NOMO-1 treated with DMSO at 0.1 percent for 48 hours (cell line): Measurements from ENCODE around the gene CERS5.
A peak's percentile ranks its signal among the peaks of the same experiment; 100 is the strongest.
"Not testable (repeated sequence)": the region's sequence is repeated elsewhere in the genome, so short reads cannot be mapped to it uniquely, and the experiment has no call there.

Experiments
- DNase-seq: peaks from one replicate; lab custom pipeline; 2025; ENCODE audit not compliant: unreplicated experiment; lab: John Stamatoyannopoulos, UW

Gene CERS5

DNA sequence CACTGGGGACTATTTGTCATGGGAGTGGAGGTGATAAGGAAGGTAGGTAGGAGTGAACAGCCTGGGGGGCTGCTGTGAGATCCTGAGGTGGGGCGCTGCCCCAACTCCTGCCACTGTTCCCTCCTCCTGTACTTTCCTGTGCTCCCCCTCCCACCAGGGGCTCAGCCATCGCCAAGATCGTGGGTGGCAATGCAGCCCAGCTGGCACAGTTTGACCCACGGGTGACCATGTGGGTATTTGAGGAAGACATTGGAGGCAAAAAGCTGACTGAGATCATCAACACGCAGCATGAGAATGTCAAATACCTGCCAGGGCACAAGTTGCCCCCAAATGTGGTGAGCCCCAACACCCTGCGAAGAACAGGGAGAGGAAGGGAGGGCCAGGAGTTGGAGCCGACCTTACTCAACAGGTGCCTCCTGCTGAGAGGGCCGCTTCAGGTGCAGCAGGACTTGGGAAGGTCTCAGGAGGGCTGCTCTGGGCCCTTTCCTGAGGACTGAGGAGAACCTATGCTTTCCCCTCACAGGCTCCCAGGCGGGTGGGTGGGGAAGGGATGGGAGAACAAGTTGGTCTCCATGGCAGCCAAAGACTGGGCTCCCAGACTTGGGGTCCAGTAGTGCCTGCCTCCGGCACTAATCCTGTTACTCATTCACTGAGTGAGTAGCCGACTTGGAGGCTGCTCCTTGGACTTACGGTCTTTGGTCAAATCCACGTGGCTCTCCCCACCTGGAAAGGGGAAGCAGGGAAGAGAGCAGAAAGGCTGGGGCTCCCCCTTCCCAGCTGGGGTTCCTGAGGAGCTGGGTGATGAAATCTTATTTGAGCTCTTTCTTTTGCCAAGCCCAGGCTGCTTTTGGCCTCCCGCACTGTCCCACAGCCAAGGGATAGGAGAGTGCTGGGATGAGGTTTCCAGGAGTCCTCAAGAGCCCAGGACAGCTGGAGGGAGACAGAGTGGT, 62.5 kb downstream of the CERS5 start:
- no peak for DNase-seq

DNA sequence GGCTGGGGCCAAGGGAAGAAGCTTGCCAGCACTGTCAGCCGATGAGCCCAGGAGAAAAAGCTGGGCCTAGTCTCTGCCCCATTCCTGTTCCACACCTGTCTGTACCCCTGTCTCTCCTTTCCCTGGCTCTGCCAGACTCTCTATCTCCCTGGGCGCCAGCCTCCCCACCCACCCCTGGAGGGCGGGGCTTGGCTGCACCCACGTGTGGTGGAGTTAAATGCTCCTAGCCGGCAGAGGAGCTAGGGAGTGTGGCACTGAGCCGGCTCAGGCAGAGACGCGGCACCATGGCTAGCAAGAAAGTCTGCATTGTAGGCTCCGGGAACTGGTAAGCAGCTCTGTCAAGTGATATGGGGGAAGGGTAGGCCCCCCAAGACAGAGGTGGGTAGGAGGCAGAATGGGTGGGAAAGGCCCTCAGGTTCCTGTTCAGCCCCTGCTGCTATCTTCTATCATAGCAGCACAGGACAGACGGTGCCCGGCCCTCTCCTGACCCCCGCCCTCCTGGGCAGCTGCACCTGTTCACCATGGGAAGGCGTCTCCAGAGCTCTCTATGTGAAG, 63.3 kb downstream of the CERS5 start, which contains the start of gene GPD1:
Gene GPD1, plus strand, starts transcription at position 242 of the 555 bp plus-strand sequence. Its CDS starts 43 bp downstream, at position 285.
- no peak for DNase-seq

DNA sequence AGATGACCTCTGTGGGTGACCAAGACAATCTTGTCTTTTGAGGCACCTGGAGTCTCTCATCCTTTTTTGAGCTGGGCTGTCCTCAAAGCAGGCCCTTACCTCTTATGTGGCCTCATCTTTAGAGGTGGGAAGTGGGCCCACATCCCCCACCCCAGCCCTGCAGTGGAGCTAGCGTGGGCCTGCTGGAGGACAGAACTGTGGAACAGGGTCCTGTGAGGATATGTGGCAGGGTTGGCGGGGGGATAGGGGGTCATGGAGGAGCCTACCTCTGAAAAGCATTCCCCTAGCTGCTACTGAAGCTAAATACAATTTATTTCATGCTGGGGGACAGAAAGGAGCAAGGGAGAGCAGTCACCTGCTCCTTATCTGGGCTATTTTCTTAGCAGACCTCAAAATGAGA, 63.8 kb downstream of the CERS5 start:
- DNase-seq, result no peak

DNA sequence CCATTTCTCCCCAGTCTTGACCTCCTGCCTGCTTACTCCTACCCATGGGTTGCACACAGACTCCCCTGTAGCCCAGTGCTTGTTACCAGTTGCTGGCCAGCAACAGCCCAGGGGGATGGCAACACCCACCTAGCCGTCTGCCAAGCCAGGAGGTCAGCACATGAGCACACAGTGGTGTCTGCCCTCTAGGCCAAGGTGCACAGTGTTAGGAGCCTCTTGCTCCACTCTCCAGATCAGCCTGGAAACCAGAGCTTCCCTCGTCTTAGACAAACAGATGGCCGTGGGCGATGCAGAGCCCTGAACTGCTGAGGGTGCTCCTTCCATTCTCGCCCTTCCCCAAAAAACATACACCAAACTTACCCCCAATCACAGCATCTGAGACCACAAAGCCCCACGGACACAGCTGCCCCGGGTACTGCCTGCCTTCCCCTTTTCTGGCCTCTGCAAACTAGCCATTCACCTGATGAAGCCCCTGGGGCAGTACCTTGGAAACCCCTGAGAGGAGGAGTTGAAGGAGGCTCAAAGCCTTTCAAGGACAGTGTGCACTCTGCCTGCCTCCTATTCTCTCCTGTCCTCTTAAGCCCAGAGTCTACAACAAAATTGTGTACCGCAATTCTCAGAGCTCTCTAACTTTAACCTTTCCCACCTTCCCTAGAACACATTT, 64.4 kb downstream of the CERS5 start:
- DNase-seq, result no peak

DNA sequence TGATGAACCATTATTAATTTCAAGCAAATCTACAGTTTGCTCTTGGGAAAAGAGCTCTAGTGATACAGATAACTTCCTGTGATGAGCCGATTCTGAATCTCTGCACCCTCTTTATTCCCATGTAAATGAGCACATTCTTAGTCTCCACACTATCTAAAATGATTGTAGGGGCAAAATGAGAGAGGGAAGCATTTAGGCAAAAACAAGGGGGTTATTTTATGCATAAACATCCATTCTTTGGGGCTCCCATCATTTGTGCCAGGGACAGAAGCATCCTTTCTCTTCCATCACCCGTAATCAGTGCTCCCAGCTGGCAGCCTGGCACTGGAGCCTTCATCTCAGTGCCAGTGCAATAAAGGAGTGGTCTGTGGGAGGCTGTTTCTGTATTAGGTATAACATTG, 65.0 kb downstream of the CERS5 start:
- no peak for DNase-seq

DNA sequence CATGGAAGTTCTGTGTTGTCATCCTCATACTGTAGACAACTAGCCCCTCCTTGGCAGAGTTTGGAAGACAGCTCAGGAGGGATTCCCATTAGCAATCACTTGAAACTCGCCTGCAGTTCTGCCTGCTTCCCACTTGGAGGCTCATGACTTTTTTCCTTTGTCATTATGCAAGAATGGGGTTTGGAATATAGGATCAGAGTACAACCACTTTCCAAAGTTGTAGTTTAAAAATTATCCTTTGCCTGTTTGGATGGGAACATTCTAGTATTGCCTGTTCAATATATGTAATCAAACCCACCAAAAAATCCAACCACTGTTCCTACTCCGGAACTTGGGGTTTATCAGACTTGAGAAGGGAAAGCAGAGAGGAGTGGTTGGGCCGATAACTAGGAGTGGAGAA, 65.5 kb downstream of the CERS5 start:
- DNase-seq, result no peak

DNA sequence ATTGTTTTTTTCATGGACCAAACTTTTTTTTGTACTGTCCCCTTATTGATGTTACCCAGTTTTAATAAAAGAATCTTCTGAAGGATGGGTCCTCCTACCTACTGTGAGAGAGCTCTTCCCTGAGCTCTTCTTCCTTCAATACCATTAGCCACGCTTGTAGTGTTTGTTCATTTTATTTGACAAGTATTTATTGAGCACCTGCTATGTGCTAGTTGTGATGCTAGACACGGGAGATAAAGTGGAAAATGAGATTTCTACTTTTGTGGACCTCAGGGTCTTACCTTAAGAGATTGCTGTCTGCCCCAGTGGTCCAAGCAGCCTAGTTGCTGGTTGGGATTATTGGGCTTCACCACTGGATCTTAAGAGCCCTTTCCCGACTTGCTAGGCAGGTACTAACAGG, 66.6 kb downstream of the CERS5 start:
- DNase-seq, result no peak

DNA sequence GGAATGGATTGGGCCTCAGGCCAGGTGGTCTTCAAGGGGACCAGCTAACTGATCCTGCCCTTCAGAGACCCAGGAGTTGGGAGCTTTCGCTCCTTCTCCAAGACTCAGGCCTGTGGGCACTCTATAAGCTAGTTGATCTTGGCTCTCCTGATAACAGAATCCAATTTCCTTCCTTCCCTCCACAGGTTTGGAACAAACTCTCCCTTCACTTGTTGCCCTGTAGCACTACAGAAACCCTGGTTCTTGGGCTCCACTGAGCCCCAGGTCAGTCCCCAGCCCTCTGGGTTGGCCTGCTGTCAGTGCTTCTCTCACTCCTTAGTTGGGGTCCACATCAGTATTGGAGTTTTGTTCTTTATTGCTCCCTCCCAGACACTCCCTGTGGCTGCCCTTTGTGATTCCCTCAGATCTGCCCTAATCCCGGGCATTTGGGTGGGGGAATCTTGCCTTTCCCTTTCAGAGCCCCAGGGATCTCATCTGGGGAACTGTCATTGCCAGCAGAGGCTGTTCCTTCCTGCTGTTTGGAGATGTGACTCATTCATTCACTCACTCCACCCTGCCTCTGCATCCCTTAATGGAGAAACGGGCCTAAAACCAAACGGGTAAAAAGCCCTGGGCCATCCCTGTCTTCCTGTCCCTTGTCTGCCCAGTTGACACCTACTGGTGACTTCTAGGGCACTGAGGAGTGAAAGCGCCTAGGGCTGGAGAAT, 67.7 kb downstream of the CERS5 start:
- DNase-seq, result no peak

DNA sequence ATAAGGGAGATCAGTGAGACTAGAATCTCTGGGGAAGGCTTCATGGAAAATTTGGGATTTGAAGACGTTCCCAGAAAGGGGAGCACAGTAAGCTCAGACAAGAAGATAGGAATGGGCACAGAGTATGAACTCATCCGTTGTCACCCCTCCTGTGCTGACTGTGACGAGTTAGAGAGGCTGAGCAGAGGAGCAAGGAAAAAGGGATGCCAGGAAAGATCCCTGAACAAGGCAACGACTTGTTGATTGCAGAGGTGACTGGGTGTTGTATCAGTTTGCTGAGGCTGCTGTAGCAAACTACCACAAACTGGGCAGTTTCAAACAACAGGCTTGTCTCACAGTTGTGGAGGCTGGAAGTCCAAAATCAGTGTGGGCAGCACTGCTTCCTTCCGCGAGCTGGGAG, 69.2 kb downstream of the CERS5 start:
- no peak for DNase-seq

DNA sequence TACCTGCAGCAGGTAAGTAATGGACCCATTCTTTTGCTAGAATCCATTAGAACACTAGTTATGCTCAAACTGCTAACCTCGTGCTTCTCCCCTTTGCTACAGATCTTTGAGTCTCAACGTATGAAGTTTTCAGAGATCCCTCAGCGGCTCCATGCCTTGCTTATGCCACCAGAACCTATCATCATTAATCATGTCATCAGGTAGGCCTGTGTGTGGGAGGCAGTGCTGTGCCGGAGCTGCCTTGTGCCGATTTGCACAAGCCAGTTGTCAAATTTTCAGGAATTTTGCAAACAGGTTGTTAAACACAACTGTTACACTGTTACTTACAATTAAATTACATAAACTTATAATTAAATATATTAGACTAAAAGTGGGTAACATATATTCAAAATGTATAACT, 76.8 kb downstream of the CERS5 start:
- no peak for DNase-seq

DNA sequence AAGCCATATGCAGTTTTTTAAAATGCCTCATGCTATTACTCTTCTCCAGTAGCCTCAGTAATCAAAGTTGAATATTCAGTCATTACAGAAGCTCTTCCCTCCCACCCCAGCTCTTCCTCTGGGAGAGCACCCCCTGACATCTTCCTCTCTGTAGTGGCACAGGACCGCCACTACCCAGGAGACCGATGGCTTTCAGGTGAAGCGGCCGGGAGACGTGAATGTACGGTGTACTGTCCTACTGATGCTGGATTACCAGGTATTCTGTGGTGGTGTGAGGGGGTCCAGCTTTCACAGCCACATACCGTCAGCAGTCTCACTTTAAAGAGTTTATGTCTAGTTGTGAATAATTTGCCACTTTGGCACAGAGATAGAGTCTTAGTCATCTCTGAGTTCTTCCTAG, 77.4 kb downstream of the CERS5 start:
- DNase-seq, result no peak

DNA sequence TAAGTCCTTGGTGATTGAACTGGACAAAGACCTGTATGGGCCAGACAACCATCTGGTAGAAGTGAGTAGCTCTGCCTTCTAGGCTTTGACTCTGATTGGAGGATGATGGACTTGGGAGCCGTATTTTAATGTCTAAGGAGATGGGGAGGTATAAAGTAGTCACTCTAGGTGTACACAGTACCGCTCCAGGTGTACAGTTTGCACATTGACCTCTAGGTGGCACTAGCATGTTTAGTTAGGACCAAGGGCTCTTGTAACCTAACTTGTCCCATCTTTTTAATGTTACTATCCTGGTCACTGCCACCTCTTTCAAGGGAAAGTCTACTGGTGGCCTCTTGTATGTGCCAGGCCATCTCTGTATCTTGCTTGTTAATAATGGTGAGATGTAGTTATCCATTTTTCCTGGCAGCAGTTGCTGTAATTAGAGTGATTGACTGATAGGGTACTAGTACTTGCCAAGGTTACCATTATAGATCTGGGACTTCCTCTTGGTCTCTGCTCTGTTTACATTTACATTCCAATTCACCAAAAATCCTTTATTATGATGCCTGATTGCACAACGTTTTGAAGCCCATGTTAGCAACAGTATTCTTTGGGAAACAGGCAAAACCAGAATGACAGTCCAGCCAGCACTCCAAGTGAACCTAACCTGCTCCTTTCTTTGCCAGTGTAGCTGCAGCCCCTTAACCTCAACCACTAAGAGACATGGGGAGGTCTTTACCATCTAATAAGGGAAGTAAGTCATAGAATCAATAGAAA, 78.4 kb downstream of the CERS5 start:
- peak; percentile 52 for DNase-seq

DNA sequence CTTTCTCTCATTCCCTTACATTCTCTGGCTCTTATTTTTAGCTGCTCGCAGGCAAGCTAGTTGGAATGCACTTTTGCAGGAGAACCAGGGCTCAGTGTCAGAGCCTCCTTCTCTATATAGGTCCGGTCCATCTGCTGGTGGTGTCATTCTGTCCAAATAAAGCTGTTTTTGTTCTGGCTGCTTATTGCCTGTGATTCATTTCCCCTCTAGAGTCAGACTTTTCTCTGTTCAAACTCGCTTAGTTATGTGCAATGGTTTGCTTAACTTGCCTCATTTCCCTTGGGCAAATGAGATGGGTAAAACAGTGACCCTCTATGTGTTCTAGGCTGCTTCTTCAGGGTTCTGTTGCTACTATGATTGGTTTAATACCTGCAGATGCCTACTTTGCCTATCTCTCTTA, 79.2 kb downstream of the CERS5 start:
- DNase-seq, result no peak

DNA sequence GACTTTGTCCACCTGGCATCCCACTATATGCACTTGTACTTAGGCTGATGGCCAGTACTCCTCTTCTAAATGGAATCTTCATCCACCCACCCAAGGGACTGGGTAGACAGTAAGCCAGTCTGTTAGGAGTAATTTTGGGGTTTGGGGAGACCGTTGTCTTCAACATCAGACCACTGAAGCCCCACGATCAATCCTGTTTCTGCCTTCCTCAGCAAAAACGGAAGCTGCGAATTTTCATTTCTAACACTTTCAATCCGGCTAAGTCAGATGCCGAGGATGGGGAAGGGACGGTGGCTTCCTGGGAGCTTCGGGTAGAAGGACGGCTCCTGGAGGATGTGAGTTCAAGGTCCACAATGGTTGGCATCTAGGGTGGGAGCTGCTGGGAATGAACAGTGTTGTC, 80.0 kb downstream of the CERS5 start:
- no peak for DNase-seq

DNA sequence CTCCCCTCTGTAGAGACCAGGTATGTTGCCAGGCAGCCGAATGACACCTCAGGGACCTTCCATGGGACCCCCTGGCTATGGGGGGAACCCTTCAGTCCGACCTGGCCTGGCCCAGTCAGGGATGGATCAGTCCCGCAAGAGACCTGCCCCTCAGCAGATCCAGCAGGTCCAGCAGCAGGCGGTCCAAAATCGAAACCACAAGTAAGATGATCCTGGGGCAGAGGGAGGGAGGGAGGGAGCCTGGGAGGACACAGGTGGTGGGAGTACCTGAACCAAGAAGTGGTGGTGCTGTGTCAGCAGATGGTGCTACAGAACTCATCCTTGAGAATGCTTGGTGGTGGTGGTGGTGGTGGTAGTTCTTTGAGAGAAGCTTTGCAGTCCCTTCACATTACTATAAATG, 81.0 kb downstream of the CERS5 start:
- DNase-seq, result no peak

DNA sequence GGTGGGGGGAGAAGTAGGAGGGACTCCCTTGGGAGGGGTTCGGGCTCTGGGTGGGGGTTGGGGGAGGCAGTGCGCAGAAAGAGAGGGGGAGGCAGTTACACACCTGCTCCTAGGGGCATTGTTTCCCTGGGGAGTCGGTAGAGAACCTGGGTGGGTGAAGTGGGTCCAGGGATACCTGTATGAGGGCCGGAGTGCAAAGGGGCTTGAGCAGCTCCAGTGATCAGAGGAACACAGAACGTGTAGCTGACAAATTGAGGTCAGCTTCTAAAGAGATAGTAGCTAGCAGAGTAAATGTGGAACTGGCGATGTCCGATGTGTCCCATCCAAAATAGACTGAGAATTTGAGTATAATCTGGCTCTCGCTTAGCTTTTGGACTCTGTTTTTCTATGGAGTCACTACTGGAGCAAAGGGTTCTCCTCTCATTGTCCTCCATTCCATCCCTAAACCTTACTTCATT, 81.5 kb downstream of the CERS5 start:
- DNase-seq, result no peak

DNA sequence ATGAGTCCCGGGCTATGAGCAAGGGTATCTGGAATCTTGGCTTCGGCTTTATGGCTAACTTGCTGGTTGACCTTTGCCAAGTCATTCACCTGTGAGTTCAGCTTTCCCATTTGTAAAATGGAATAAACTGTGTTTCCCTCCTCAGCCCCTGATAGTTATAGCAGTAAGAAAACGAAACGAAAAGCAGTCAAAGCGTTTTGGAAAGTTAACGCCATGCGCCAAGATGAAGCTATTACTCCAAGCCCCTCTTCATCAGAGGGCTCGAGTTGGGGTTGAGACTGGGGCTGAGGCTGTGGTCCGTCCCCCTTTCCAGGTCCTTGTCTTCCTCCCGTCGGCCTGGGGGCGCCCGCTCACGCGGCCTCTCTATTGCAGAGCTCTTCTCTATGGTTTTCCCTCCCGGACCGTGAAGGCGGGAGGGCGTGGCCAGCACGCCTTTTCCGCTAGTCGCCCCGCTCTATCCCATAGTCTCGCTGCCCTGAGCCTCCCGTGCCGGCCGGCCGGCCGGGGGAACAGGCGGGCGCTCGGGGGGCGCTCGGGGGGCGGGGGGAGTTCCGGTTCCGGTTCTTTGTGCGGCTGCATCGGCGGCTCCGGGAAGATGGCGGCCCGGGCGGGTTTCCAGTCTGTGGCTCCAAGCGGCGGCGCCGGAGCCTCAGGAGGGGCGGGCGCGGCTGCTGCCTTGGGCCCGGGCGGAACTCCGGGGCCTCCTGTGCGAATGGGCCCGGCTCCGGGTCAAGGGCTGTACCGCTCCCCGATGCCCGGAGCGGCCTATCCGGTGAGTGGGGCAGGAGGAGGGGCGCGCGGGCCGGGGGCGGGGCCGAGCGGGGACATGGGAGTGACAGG, 82.2 kb downstream of the CERS5 start, which contains the start of gene SMARCD1:
Gene SMARCD1, plus strand, starts transcription at position 568 of the 840 bp plus-strand sequence. Its CDS starts 28 bp downstream, at position 596.
- peak; percentile 87 for DNase-seq

DNA sequence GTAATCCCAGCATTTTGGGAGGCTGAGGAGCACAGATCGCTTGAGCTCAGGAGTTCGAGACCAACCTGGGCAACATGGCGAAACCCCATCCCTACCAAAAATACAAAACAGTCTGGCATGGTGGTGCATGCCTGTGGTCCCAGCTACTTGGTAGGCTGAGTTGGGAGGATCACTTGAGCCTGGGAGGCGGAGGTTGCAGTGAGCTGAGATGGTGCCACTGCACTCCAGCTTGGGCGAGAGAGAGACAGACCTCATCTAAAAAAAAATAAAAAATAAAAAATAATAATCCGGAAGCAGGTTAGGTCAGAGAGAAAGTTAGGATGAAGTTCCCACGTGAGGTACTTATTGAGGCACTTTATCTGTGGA, 82.8 kb downstream of the CERS5 start:
- not testable (repeated sequence) for DNase-seq

DNA sequence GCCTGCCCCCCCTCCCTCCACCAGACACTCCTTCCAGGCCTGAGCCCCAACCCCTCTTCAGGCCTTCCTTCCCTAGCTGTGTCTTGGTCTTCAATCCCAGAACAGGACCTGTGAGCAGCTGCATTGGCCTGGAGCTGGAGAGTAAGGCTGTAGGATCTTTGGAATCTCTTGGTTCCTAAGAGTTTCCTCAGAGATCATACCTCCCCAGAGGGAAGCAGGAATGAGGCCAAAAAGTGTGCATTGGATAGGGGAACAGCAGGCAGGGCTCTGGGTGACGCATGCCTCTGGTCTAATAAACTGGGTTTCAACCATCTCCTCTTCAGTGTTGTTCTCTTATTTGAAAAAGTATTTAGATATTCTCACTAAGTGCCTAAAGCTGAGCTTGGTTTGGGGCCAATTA, 83.9 kb downstream of the CERS5 start:
- no peak for DNase-seq

DNA sequence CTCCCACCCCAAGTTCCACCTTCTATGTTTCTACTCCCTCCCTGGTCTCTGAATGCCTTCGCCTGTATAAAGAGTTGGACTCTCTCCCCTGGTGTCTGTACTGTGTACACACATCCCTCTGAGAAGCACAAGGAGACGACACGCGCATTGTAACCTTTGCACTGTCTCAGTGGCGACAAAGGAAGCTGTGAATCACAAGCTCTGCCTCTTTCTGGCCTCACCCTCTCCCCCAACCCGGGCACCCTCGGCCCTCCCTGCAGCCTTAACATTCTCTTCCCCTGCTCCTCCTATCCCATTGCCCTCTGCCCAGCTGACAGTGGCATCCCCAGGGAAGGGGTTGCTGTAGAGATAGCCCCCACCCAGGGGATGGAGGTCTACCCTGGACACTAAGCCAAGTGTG, 84.5 kb downstream of the CERS5 start:
- DNase-seq, result no peak
